Measurements from ENCODE around the gene ANKRD35.
A peak's percentile ranks its signal among the peaks of the same experiment; 100 is the strongest.

The ANKRD35 gene

DNA sequence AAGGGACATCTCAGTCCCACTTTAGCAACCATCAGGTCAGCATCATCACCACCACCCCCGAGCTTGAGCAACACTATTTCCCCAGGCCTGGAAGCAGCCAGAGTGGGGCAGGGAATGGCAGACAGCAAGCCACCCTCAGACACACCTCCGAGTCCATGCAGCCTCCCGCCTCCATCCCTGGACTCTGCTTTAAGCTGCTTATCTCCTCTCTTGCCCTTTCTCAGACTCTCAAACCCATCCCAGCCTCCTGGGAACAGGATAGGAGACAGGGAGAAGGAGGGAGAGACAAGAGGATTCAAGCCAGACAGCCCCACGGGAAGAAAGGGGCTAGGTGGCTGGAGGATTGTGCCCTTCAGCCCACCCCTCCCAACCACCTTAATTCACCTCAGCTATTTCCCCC, 28.5 kb downstream of the ANKRD35 start:
- no peak for DNase-seq (ENCODE audit: low read depth in 2 of 2)
- no peak for TF ChIP-seq CTCF (IDR thresholded peaks at IDR 0.05; ENCODE audit: low read depth, low read length)
- no peak overlapping the region for H3K4me3 ChIP-seq (replicated peaks in 1 of 2; ENCODE audit: low read depth in 2 of 2, low read length in 2 of 2)

DNA sequence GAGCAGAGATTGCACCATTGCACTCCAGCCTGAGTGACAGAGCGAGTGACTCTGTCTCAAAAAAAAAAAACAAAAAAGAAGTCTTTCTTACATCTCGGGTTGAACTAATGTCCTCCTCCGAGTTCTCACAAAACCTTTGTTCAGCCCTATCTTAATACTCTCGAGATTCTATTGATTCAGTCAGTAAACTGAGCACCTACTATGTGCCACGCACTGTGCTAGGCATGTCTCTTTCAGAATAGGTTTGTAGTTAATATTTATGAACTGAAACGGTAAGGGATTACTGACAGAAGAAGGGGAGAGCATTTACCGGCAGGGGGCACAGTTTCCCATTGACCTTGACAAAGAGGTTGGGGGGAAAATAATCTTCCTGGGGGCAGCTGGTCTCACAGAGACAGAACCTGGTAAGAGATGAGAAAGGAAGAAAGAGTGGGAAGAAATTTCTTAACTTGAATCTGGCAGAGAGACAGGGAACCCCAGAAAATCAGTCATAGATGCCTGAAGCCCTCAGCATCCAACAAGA, 30.2 kb downstream of the ANKRD35 start:
- no peak overlapping the region for H3K4me3 ChIP-seq (replicated peaks in 1 of 2; ENCODE audit: low read depth in 2 of 2, low read length in 2 of 2)
- no peak for DNase-seq (ENCODE audit: low read depth in 2 of 2)
- peak; percentile 11 for TF ChIP-seq CTCF (IDR thresholded peaks at IDR 0.05; ENCODE audit: low read depth, low read length)

- H3K4me3 ChIP-seq (replicated peaks in 1 of 2; ENCODE audit: low read depth in 2 of 2, low read length in 2 of 2) = no peak overlapping the region
- peak; percentile 65 for TF ChIP-seq CTCF (IDR thresholded peaks at IDR 0.05; ENCODE audit: low read depth, low read length)
- peak; percentile 77 to 89 for DNase-seq (ENCODE audit: low read depth in 2 of 2)
These were observed 36.1 kb downstream of the ANKRD35 start for GRCh38 chr1:145849356-145850160.

DNA sequence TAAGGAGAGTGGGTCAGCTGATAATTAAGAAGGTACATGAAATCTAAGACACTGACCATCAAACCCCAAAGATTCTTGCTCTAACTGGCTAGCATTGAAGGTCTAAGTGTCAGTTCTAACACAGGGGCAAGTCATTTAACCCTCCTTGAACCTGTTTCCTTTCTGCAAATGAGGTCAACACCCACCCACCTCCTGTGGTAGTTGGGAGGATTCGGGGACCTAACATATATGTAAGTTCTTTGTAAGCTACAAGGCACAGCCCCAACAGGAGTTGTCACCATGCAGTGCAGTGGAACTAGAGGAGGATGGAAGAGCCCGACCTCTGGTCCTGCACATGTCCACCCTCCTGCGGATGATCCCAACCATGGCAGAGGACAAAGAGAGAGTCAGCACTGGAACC, 37.8 kb downstream of the ANKRD35 start:
- no peak for TF ChIP-seq CTCF (IDR thresholded peaks at IDR 0.05; ENCODE audit: low read depth, low read length)
- no peak for DNase-seq (ENCODE audit: low read depth in 2 of 2)
- no peak overlapping the region for H3K4me3 ChIP-seq (replicated peaks in 1 of 2; ENCODE audit: low read depth in 2 of 2, low read length in 2 of 2)

DNA sequence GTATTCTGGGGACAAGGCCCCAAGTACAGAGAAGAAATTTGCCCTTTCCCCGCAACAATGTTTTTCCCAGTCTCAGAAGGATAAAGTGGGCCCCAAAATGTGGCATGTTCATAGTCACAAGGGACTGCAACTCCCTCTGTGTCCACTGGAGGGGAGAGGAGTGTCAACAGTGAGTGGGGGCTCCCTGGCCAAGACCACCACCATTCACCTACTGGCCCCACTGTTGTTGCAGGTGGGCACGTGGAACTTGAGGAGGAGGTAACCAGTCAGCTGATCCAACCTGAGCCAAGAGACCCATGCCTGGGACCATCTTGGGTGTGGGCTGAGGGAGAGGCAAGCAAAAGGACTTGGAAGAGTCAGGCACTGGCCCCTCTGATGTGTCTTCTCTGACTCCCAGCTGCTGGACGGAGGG, 39.5 kb downstream of the ANKRD35 start:
- peak; percentile 50 to 54 for DNase-seq (ENCODE audit: low read depth in 2 of 2)
- TF ChIP-seq CTCF (IDR thresholded peaks at IDR 0.05; ENCODE audit: low read depth, low read length) = peak; percentile 83
- peak overlapping the region; percentile 60 for H3K4me3 ChIP-seq (replicated peaks in 1 of 2; ENCODE audit: low read depth in 2 of 2, low read length in 2 of 2)

DNA sequence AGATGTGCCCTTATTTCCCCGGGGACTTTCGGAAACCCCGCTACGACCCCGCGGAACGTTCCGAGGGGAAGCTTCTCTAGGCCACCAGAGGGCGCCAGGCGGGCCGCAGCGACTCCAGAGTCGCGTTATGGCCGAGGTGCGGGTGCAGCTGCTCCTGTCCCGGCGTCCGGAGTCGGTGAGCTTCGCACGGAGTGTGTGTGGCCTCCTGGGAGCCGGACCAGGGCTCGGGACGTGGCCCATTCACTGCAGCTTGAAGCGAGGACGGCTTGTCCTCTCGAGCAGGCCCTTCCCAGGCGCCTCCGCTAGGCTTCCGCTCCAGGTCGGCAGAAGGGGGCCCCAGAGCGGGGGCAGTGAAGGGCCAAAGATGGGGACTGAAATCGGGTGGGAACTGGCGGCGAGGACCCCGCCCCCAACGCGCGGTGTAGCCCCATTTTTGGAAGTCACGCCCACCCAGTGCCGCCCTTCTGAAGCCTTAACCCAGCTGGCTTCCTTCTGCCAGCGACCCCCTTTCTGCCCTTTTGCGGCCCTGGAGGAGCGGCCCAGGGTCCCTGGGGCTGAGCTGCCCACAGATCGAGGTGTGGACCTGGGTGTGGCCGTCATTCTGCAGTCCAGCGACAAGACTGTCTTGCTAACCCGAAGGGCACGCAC, 40.0 kb downstream of the ANKRD35 start, which contains the start of gene NUDT17:
Gene NUDT17, plus strand, starts transcription at position 117 of the 648 bp plus-strand sequence. Its CDS starts 11 bp downstream, at position 128.
- peak within 1 kb of the TSS; percentile 60 for H3K4me3 ChIP-seq (replicated peaks in 1 of 2; ENCODE audit: low read depth in 2 of 2, low read length in 2 of 2)
- peak; percentile 80 for DNase-seq (ENCODE audit: low read depth in 2 of 2)
- TF ChIP-seq CTCF (IDR thresholded peaks at IDR 0.05; ENCODE audit: low read depth, low read length) = peak; percentile 96

Data from cardiac fibroblast (primary cell).